GM19463 (cell line): ENCODE measurements around the gene HES1.
"Not testable (repeated sequence)": the region's sequence is repeated elsewhere in the genome, so short reads cannot be mapped to it uniquely, and the experiment has no call there.

Experiments used
- ATAC-seq: cut with Tn5 transposase; IDR thresholded peaks from one replicate; pipeline ENCODE4 v1.9.1; 2021; ENCODE audit warnings: mild to moderate bottlenecking, moderate library complexity; ENCODE audit not compliant: unreplicated experiment

The HES1 gene

GRCh38 chr3:194124193-194124592 is 11.8 kb upstream of the HES1 start:
- no peak for ATAC-seq

GRCh38 chr3:194125442-194125841 is 10.5 kb upstream of the HES1 start:
- ATAC-seq, result no peak

- no peak for ATAC-seq
These were observed 9.2 kb upstream of the HES1 start for GRCh38 chr3:194126790-194127189.

GRCh38 chr3:194128202-194128918 is 7.6 kb upstream of the HES1 start:
- no peak for ATAC-seq

- ATAC-seq, result not testable (repeated sequence)
These were observed 7.0 kb upstream of the HES1 start for GRCh38 chr3:194128919-194129295.

GRCh38 chr3:194129581-194130133 is 6.3 kb upstream of the HES1 start:
- ATAC-seq, result no peak

- no peak for ATAC-seq
These were observed 5.8 kb upstream of the HES1 start for GRCh38 chr3:194130188-194130587.

GRCh38 chr3:194130807-194131589 is 5.0 kb upstream of the HES1 start:
- peak; percentile 40 for ATAC-seq

- no peak for ATAC-seq
These were observed 3.3 kb upstream of the HES1 start for GRCh38 chr3:194132465-194133286.

GRCh38 chr3:194133661-194134230 is 2.2 kb upstream of the HES1 start:
- no peak for ATAC-seq

- peak; percentile 18 for ATAC-seq
These were observed 1.7 kb upstream of the HES1 start for GRCh38 chr3:194134231-194134756.

- ATAC-seq, result peak; percentile 37
These were observed 1.0 kb upstream of the HES1 start for GRCh38 chr3:194134757-194135515.

- no peak for ATAC-seq
These were observed 487 bp upstream of the HES1 start for GRCh38 chr3:194135516-194135805.

- ATAC-seq, result no peak
These were observed 615 bp downstream of the HES1 start for GRCh38 chr3:194136519-194137007.

GRCh38 chr3:194137008-194137505 is 1.1 kb downstream of the HES1 start:
- ATAC-seq, result no peak

- ATAC-seq, result peak; percentile 34
These were observed 1.8 kb downstream of the HES1 start for GRCh38 chr3:194137506-194138474.

GRCh38 chr3:194138732-194139070 is 2.8 kb downstream of the HES1 start:
- ATAC-seq, result no peak

GRCh38 chr3:194139071-194139813 is 3.3 kb downstream of the HES1 start:
- ATAC-seq, result no peak
